Gastroesophageal sphincter (tissue), 4 donors: ENCODE results near the gene MTIF2. TPM values are rescaled to one million over a fixed set of nuclear protein-coding genes. Genes with fewer than 3 reads are reported as not detected.
"Not testable (repeated sequence)": the region's sequence is repeated elsewhere in the genome, so short reads cannot be mapped to it uniquely, and the experiment has no call there.

Experiments
- ATAC-seq: fragments of 150-250 bp; one replicate; pipeline ENCODE4 v1.9.1; 2016; ENCODE audit warnings: mild to moderate bottlenecking, moderate library complexity
- H3K27ac ChIP-seq, 4 donors: fragments of 200-600 bp; sonication (generic) in 3 of 4; 1 replicate in 3 of 4; 2 replicates in 1 of 4; pipeline ENCODE4 v1.5.1; 2016 to 2019
- H3K27me3 ChIP-seq: fragments of 200-600 bp; sonication (generic); one replicate; pipeline ENCODE4 v1.5.1; 2019
- H3K36me3 ChIP-seq, 2 donors: fragments of 200-600 bp; sonication (generic); one replicate each; pipeline ENCODE4 v1.5.1; 2019; ENCODE audit warnings: control low read depth in 1 of 2
- H3K4me1 ChIP-seq, 3 donors: fragments of 200-600 bp; sonication (generic); 1 replicate in 2 of 3; 2 replicates in 1 of 3; pipeline ENCODE4 v1.5.1; 2016 to 2019; ENCODE audit warnings: control low read depth in 2 of 3
- H3K4me3 ChIP-seq, 2 donors: fragments of 200-600 bp; sonication (generic); one replicate each; pipeline ENCODE4 v1.5.1; 2019; ENCODE audit warnings: mild to moderate bottlenecking in 1 of 2, moderate library complexity in 1 of 2
- H3K9me3 ChIP-seq, 3 donors: fragments of 200-600 bp; sonication (generic); one replicate each; pipeline ENCODE4 v1.5.1; 2017 to 2019; ENCODE audit warnings: control low read depth in 2 of 3
- EP300 ChIP-seq: sonication (generic); formaldehyde crosslinking; IDR thresholded peaks from one replicate; pipeline ENCODE4 v1.6.1; 2017; ENCODE audit warnings: antibody characterized with exemption, mild to moderate bottlenecking
- POLR2A ChIP-seq, 2 donors: fragments of 450-650 bp; IDR thresholded peaks; one replicate each; pipeline ENCODE4 v1.6.1; 2017; ENCODE audit warnings: antibody characterized with exemption in 2 of 2, mild to moderate bottlenecking in 2 of 2, moderate library complexity in 1 of 2
- POLR2AphosphoS5 ChIP-seq: sonication (generic); formaldehyde crosslinking; IDR thresholded peaks from one replicate; pipeline ENCODE4 v1.6.1; 2017; ENCODE audit warnings: antibody characterized with exemption
- WGBS, 2 donors: methylation state at CpG; one replicate each; pipeline ENCODE4 v1.1.5; 2018; ENCODE audit warnings: low coverage in 1 of 2; 5-methylcytosine and 5-hydroxymethylcytosine counted together
- total RNA-seq, 4 donors: library from RNA; depleted of rRNA; stranded (reverse); fragments of >200 nt; gene quantifications; one replicate each; pipeline ENCODE4 v1.1.0, GENCODE V29; 2016
- TF ChIP-seq, protein P1 (sequence below), 4 experiments: fragments of 200-600 bp in 2 of 4; fragments of 450-650 bp in 2 of 4; sonication (generic) in 1 of 4; IDR thresholded peaks; one replicate each; pipeline ENCODE4 v1.5.1; 2017 to 2019; ENCODE audit warnings: antibody characterized with exemption in 4 of 4, mild to moderate bottlenecking in 2 of 4, moderate library complexity in 2 of 4

The MTIF2 gene
- total RNA-seq, 4 donors from 2014 or later: 19.1 to 24.0 (median 22.4) TPM

- TF ChIP-seq POLR2A (IDR thresholded peaks at IDR 0.05) (no peak), POLR2AphosphoS5 (no peak), EP300 (no peak)
- TF ChIP-seq, protein P1, sequence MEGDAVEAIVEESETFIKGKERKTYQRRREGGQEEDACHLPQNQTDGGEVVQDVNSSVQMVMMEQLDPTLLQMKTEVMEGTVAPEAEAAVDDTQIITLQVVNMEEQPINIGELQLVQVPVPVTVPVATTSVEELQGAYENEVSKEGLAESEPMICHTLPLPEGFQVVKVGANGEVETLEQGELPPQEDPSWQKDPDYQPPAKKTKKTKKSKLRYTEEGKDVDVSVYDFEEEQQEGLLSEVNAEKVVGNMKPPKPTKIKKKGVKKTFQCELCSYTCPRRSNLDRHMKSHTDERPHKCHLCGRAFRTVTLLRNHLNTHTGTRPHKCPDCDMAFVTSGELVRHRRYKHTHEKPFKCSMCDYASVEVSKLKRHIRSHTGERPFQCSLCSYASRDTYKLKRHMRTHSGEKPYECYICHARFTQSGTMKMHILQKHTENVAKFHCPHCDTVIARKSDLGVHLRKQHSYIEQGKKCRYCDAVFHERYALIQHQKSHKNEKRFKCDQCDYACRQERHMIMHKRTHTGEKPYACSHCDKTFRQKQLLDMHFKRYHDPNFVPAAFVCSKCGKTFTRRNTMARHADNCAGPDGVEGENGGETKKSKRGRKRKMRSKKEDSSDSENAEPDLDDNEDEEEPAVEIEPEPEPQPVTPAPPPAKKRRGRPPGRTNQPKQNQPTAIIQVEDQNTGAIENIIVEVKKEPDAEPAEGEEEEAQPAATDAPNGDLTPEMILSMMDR (IDR thresholded peaks at IDR 0.05): no peak
- Histone ChIP-seq H3K9me3 (no peaks in the 10 kb centered on the region), H3K27ac (no peak overlapping the region), H3K27me3 (no peaks in the 10 kb centered on the region), H3K4me1 (no peaks in the 10 kb centered on the region), H3K36me3 (peaks cover 0 to 30% of the 10 kb centered on the region in 2 donors), H3K4me3 (no peak overlapping the region)
- ATAC-seq: no peak
- 91 to 100% methylated on average over 3 of the region's 3 CpGs for WGBS, 2 donors
Measured at GRCh38 chr2:55302241-55302640, 33.2 kb upstream of the MTIF2 start.

DNA sequence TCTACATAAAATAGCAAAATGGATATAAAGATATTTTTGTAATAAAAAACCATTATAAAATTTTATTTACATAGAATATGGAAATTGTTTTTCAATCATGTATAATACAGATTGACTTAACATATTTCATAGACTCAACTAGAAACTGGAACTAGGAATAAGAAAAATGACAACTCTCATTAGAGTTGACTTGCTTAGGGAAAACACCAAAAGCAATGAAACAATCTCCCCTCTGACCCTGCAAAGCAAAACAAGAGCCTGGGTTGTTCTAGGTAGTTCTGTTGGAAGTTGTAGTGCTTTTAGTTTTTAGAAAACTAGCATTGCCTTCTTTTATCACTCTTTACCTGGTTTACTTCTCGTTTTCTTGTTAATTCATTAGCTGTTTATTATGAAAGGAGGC, 32.2 kb upstream of the MTIF2 start:
- H3K4me3 ChIP-seq: no peak overlapping the region
- H3K4me1 ChIP-seq: no peaks in the 10 kb centered on the region
- 90 to 100% methylated on average over 1 of the region's 1 CpG for WGBS, 2 donors
- no peaks in the 10 kb centered on the region for H3K9me3 ChIP-seq
- H3K27ac ChIP-seq: no peak overlapping the region
- TF ChIP-seq POLR2AphosphoS5 (no peak), POLR2A (IDR thresholded peaks at IDR 0.05) (no peak), EP300 (no peak)
- no peaks in the 10 kb centered on the region for H3K27me3 ChIP-seq
- ATAC-seq: no peak
- H3K36me3 ChIP-seq: peaks cover 0 to 22% of the 10 kb centered on the region in 2 donors

DNA sequence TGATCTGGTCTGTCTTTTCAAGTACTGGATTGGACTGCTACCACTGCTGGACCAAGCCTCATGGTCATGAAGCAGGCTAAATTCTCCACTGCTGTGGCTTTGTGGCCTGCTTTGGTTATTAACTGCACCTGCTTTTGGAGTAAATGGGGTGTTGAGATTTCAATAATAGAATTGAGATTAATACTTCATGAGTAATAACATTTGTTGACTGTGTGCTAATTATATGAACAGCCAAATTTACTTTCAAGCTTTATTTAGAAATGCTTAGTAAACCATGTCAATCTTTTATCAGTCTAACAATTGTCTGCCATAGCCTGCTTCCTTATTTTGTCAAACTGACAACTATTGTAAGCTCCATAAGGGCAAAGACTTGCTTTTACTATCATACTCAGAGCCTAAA, 27.4 kb upstream of the MTIF2 start:
- H3K27ac ChIP-seq: no peak overlapping the region
- H3K27me3 ChIP-seq: no peaks in the 10 kb centered on the region
- H3K4me1 ChIP-seq: peaks cover 0 to 4% (median 0%) of the 10 kb centered on the region in 3 donors
- H3K9me3 ChIP-seq: no peaks in the 10 kb centered on the region
- ATAC-seq: no peak
- TF ChIP-seq, protein P1 (IDR thresholded peaks at IDR 0.05): no peak
- TF ChIP-seq EP300: no peak
- TF ChIP-seq POLR2AphosphoS5: no peak
- TF ChIP-seq POLR2A (IDR thresholded peaks at IDR 0.05): no peak
- H3K4me3 ChIP-seq: no peak overlapping the region
- H3K36me3 ChIP-seq: peaks cover 0 to 25% of the 10 kb centered on the region in 2 donors

- H3K9me3 ChIP-seq: no peaks in the 10 kb centered on the region
- WGBS, 2 donors: 90 to 100% methylated on average over 1 to 9 of the region's 12 CpGs
- peak overlapping the region in 3 of 4 donors; percentile 50 to 96 (median 94) for H3K27ac ChIP-seq
- peak overlapping the region in 1 of 2 donors; percentile 71 for H3K4me3 ChIP-seq
- peaks cover 0 to 32% (median 0%) of the 10 kb centered on the region in 3 donors for H3K4me1 ChIP-seq
- no peaks in the 10 kb centered on the region for H3K36me3 ChIP-seq
- TF ChIP-seq POLR2A (IDR thresholded peaks at IDR 0.05) (no peak), EP300 (no peak), POLR2AphosphoS5 (no peak)
- TF ChIP-seq, protein P1 (IDR thresholded peaks at IDR 0.05): no peak
- peaks cover 8% of the 10 kb centered on the region for H3K27me3 ChIP-seq
- ATAC-seq: no peak
Measured at GRCh38 chr2:55283083-55283482, 14.1 kb upstream of the MTIF2 start.

- TF ChIP-seq, protein P1 (IDR thresholded peaks at IDR 0.05): no peak
- no peak for TF ChIP-seq EP300
- peak; percentile 84 for TF ChIP-seq POLR2AphosphoS5
- peak; percentile 76 to 79 for TF ChIP-seq POLR2A (IDR thresholded peaks at IDR 0.05)
- peak; percentile 98 for ATAC-seq
- H3K27me3 ChIP-seq: peaks cover 8% of the 10 kb centered on the region
- peaks cover 0 to 30% (median 0%) of the 10 kb centered on the region in 3 donors for H3K4me1 ChIP-seq
- WGBS, 2 donors: 1 to 4% methylated on average over 8 to 11 of the region's 60 CpGs
- H3K9me3 ChIP-seq: no peaks in the 10 kb centered on the region
- peak overlapping the region; percentile 54 to 97 (median 95) for H3K27ac ChIP-seq
- peak overlapping the region; percentile 69 to 71 for H3K4me3 ChIP-seq
- no peaks in the 10 kb centered on the region for H3K36me3 ChIP-seq
Measured at GRCh38 chr2:55282110-55282917, 13.3 kb upstream of the MTIF2 start.

GRCh38 chr2:55280851-55281546, 12.0 kb upstream of the MTIF2 start:
- peaks cover 0 to 30% (median 0%) of the 10 kb centered on the region in 3 donors for H3K4me1 ChIP-seq
- H3K27ac ChIP-seq: peak overlapping the region in 2 of 4 donors; percentile 94 to 96
- H3K9me3 ChIP-seq, ATAC-seq, H3K4me3 ChIP-seq, H3K36me3 ChIP-seq, H3K27me3 ChIP-seq: not testable (repeated sequence)
- 91 to 100% methylated on average over 1 to 5 of the region's 5 CpGs for WGBS, 2 donors

DNA sequence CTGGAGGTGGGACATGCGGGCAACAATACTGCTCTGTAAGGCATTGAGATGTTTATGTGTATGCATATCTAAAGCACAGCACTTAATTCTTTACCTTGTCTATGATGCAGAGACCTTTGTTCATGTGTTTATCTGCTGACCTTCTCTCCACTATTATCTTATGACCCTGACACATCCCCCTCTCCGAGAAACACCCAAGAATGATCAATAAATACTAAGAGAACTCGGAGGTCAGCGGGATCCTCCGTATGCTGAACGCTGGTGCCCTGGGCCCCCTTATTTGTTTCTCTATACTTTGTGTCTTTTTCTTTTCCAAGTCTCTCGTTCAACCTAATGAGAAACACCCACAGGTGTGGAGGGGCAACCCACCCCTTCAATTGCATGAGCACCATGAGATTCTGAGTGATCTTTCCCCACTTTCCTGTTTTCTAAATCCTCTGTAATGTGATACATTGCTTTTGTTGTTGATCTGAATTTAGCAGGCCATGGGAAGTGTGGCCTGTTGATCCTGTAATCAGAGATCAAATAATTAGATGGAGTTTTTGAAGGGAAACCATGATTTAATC, 10.9 kb upstream of the MTIF2 start:
- not testable (repeated sequence) for H3K9me3 ChIP-seq, H3K27me3 ChIP-seq, ATAC-seq, H3K27ac ChIP-seq, H3K4me3 ChIP-seq, H3K36me3 ChIP-seq
- 60 to 68% methylated on average over 5 to 6 of the region's 7 CpGs for WGBS, 2 donors
- H3K4me1 ChIP-seq: peaks cover 0 to 21% (median 0%) of the 10 kb centered on the region in 3 donors
